GM12878 (cell line): ENCODE measurements around the gene MAD2L1BP. TPM values are rescaled to one million over a fixed set of nuclear protein-coding genes. Genes with fewer than 3 reads are reported as not detected.
A peak's percentile ranks its signal among the peaks of the same experiment; 100 is the strongest.

Experiments used
- ATAC-seq: fragments of 200-7000 bp; cut with Tn5 transposase; 3 replicates; pipeline ENCODE4 v1.9.1; 2020; ENCODE audit warnings: mild to moderate bottlenecking, moderate library complexity
- BruUV-seq: library from RNA; stranded (reverse); fragments of 400-500 nt; replicated peaks from 2 replicates; lab custom pipeline; 2021; lab: Mats Ljungman, UMichigan
- CTCF ChIA-PET: fragments of 300-600 bp; sonication (Branson Sonifier 250); formaldehyde crosslinking; extraction: SDS; loops from one replicate; lab custom pipeline; 2021; ENCODE audit warnings: inconsistent platforms; lab: Yijun Ruan, JAX
- POLR2A ChIA-PET: fragments of 350-600 bp; formaldehyde crosslinking; extraction: SDS; loops from one replicate; lab custom pipeline; 2021; ENCODE audit warnings: inconsistent platforms; lab: Charles Lee
- RAD21 ChIA-PET: fragments of 300-600 bp; sonication (Branson Sonifier 250); formaldehyde crosslinking; loops from one replicate; lab custom pipeline; 2023; ENCODE audit warnings: antibody characterized with exemption; ENCODE audit not compliant: unreplicated experiment; lab: Charles Lee
- SMC1A ChIA-PET: fragments of 300-600 bp; sonication (Branson Sonifier 250); formaldehyde crosslinking; loops from one replicate; lab custom pipeline; 2023; ENCODE audit not compliant: unreplicated experiment, uncharacterized antibody; lab: Charles Lee
- DNase-seq: peaks from one replicate; pipeline ENCODE4 v3.0.0-alpha.2; 2011; ENCODE audit warnings: low read depth, low spot score
- FAIRE-seq: peaks from 3 replicates; lab custom pipeline; 2011; peaks lifted over from hg19 to GRCh38; lab: Jason Lieb, UNC
- H2AFZ ChIP-seq: 2 replicates; pipeline ENCODE4 v1.6.0; 2011; ENCODE audit warnings: low read depth, low read length, control low read depth; ENCODE audit not compliant: control insufficient read depth
- H3K27ac ChIP-seq: 2 replicates; pipeline ENCODE4 v1.5.1; 2011; ENCODE audit warnings: control low read depth; ENCODE audit not compliant: control insufficient read depth, insufficient read depth
- H3K27me3 ChIP-seq, 2 experiments: replicated peaks in 1 of 2; 2 replicates each; pipeline versions ENCODE4 v1.6.0 to v1.6.1; 2011; ENCODE audit warnings: low read length in 1 of 2; ENCODE audit not compliant: control insufficient read depth in 2 of 2, insufficient read depth in 2 of 2
- H3K36me3 ChIP-seq, 2 experiments: 2 replicates each; pipeline ENCODE4 v1.5.1; 2011; ENCODE audit warnings: low read length in 1 of 2; ENCODE audit not compliant: control insufficient read depth in 2 of 2, insufficient read depth in 2 of 2
- H3K4me1 ChIP-seq: 2 replicates; pipeline ENCODE4 v1.6.1; 2011; ENCODE audit warnings: mild to moderate bottlenecking, low read length, moderate library complexity, mixed read lengths; ENCODE audit not compliant: control insufficient read depth, insufficient read depth
- H3K4me2 ChIP-seq: 2 replicates; pipeline ENCODE4 v1.6.0; 2011; ENCODE audit warnings: control low read depth; ENCODE audit not compliant: control insufficient read depth, insufficient read depth
- H3K4me3 ChIP-seq: fragments of 200-600 bp; sonication (generic); 2 replicates; pipeline ENCODE4 v1.5.1; 2016
- H3K79me2 ChIP-seq: 2 replicates; pipeline ENCODE4 v1.6.0; 2011; ENCODE audit warnings: low read length; ENCODE audit not compliant: control insufficient read depth, insufficient read depth
- H3K9ac ChIP-seq: 2 replicates; pipeline ENCODE4 v1.8.0; 2011; ENCODE audit warnings: low read length, control low read depth, mixed read lengths; ENCODE audit not compliant: control insufficient read depth, insufficient read depth
- H3K9me3 ChIP-seq: replicated peaks from 3 replicates; pipeline ENCODE4 v1.5.1; 2011; ENCODE audit warnings: mild to moderate bottlenecking, low read length; ENCODE audit not compliant: control insufficient read depth, insufficient read depth
- H4K20me1 ChIP-seq: 2 replicates; pipeline ENCODE4 v1.6.0; 2011; ENCODE audit not compliant: control insufficient read depth, insufficient read depth
- ETV6 ChIP-seq, 2 experiments: fragments of 450-650 bp in 1 of 2; IDR thresholded peaks in 1 of 2; conservative IDR thresholded peaks in 1 of 2; 2 replicates each; pipeline ENCODE4 v1.6.1; 2014; ENCODE audit warnings: antibody characterized with exemption in 1 of 2, borderline replicate concordance in 1 of 2, low read depth in 1 of 2, mild to moderate bottlenecking in 1 of 2, moderate library complexity in 1 of 2
- EZH2 ChIP-seq: IDR thresholded peaks from 2 replicates; pipeline ENCODE4 v1.6.1; 2012; ENCODE audit warnings: low read depth, mild to moderate bottlenecking, control low read depth, inconsistent platforms, low read length, borderline replicate concordance; ENCODE audit not compliant: control insufficient read depth
- HDGF ChIP-seq: fragments of 450-650 bp; IDR thresholded peaks from 2 replicates; pipeline ENCODE4 v1.6.1; 2016; ENCODE audit warnings: antibody characterized with exemption
- NBN ChIP-seq: fragments of 450-650 bp; IDR thresholded peaks from 2 replicates; pipeline ENCODE4 v1.6.1; 2016
- SPI1 ChIP-seq: IDR thresholded peaks from 2 replicates; pipeline ENCODE4 v1.6.1; 2011; ENCODE audit warnings: low read depth, mild to moderate bottlenecking, low read length, moderate library complexity, borderline replicate concordance; ENCODE audit not compliant: insufficient read depth
- WGBS: methylation state at CpG from one replicate; pipeline ENCODE4 v1.1.6; 2016; ENCODE audit warnings: low lambda C conversion rate; ENCODE audit not compliant: insufficient replicate concordance, insufficient coverage; ENCODE audit errors: missing lambda C conversion rate; 5-methylcytosine and 5-hydroxymethylcytosine counted together
- in situ Hi-C: fragments of 300-500 bp; cut with MboI; formaldehyde crosslinking; loops from 9 replicates; pipeline ENCODE4 v1.14.3; 2018; ENCODE audit warnings: mixed read lengths
- intact Hi-C: fragments of 100-400 bp; cut with micrococcal nuclease; formaldehyde crosslinking; loops from one replicate; pipeline ENCODE4 v1.14.2; 2022; ENCODE audit not compliant: unreplicated experiment
- polyA plus RNA-seq, 11 experiments: library from polyadenylated mRNA; depleted of rRNA in 4 of 11; unstranded in 6 of 11; stranded (reverse) in 5 of 11; fragments of >200 nt; fragmentation: Nextera tagmentation in 4 of 11; fragmentation: Illumina TruSeq in 1 of 11; extraction: Ambion mirVana in 4 of 11; extraction: Trizol in 1 of 11; gene quantifications; 1 replicate in 1 of 11; 2 replicates in 10 of 11; pipeline versions ENCODE4 v1.2.1 to v1.2.3, GENCODE V29; 2011 to 2016; ENCODE audit warnings: inconsistent platforms in 2 of 11, missing spikeins in 2 of 11, low read depth in 1 of 11
- total RNA-seq, 4 experiments: library from RNA; depleted of rRNA in 3 of 4; stranded (reverse); fragments of >200 nt in 3 of 4; fragmentation: Illumina TruSeq in 1 of 4; extraction: Trizol in 1 of 4; gene quantifications; 2 replicates each; pipeline versions ENCODE4 v1.2.1 to v1.2.3, GENCODE V29; 2013 to 2021
- TF ChIP-seq, protein P1 (sequence below): fragments of 150-350 bp; IDR thresholded peaks from 2 replicates; pipeline ENCODE4 v1.6.1; 2014; ENCODE audit warnings: mild to moderate bottlenecking, low read depth, low read length

Gene MAD2L1BP
- total and polyA plus RNA-seq, 10 of the 15 experiments (the other 5 are each of a cell fraction or from before 2014, with no cell fraction given): 39.2 to 155 (median 60.3) TPM

DNA sequence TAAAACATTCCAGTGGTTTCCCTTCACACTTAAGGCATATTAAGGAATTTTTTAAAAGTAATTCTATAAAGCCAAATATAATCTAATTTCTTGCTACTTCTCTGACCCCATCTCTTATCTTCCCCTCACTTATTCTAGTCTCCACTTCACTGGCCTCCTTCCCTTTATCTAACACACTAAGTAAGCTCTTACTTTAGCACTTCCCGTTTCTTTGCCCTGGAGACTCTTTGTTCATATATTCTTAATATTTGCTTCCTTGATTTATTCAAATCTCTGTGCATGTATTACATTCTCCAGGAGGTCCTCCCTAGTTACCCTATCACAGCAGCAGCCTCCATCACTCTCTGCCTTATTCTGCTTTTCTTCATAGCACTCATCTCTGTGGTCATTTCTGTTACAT lies 26.8 kb upstream of the MAD2L1BP start:
- ATAC-seq (no peak), DNase-seq (no peak), FAIRE-seq (no peak)
- Histone ChIP-seq H3K27me3 (no peaks in the 10 kb centered on the region), H3K36me3 (peaks cover 12 to 39% of the 10 kb centered on the region in 2 experiments), H4K20me1 (no peaks in the 10 kb centered on the region), H2AFZ (no peak overlapping the region), H3K27ac (no peak overlapping the region), H3K79me2 (no peaks in the 10 kb centered on the region), H3K9me3 (no peaks in the 10 kb centered on the region), H3K4me2 (no peak overlapping the region), H3K9ac (no peak overlapping the region), H3K4me1 (no peaks in the 10 kb centered on the region), H3K4me3 (no peak overlapping the region)
- 21% methylated on average over 1 of the region's 1 CpG for WGBS
- CTCF ChIA-PET: interaction anchor here (0.7 to 4.7 kb wide), 33 partner anchors 7 to 705 kb away, joined by 3 to 42 read pairs (median 5); partner anchors contain the start of genes GTPBP2, MRPS18A, POLH and XPO5
- BruUV-seq: no TSS peak
- POLR2A ChIA-PET: interaction anchor here (0.6 to 1.1 kb wide), 2 partner anchors 72 to 162 kb away, joined by 3 to 5 read pairs; no protein-coding TSS in a partner anchor
- SMC1A ChIA-PET: interaction anchor here (0.8 to 1.6 kb wide), 7 partner anchors 11 to 160 kb away, joined by 3 to 6 read pairs (median 4); no protein-coding TSS in a partner anchor
- TF ChIP-seq ETV6 (conservative IDR thresholded peaks at IDR 0.05 in 1 of 2, IDR thresholded peaks at IDR 0.05 in 1 of 2; ENCODE audit: borderline replicate concordance in 1 of 2, low read depth in 1 of 2) (no peak), HDGF (no peak), SPI1 (peak; percentile 21; the same call in 1 of the 2 replicates), NBN (no peak), EZH2 (no peak)
- TF ChIP-seq, protein P1, sequence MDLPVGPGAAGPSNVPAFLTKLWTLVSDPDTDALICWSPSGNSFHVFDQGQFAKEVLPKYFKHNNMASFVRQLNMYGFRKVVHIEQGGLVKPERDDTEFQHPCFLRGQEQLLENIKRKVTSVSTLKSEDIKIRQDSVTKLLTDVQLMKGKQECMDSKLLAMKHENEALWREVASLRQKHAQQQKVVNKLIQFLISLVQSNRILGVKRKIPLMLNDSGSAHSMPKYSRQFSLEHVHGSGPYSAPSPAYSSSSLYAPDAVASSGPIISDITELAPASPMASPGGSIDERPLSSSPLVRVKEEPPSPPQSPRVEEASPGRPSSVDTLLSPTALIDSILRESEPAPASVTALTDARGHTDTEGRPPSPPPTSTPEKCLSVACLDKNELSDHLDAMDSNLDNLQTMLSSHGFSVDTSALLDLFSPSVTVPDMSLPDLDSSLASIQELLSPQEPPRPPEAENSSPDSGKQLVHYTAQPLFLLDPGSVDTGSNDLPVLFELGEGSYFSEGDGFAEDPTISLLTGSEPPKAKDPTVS: no peak
- intact Hi-C loops (loop anchor here (1.0 kb wide), 1 partner anchor 470 kb away; no protein-coding TSS in a partner anchor), in situ Hi-C loops (no loop called here)
- RAD21 ChIA-PET: interaction anchor here (0.7 to 1.4 kb wide), 5 partner anchors 18 to 470 kb away, joined by 3 to 5 read pairs (median 3); no protein-coding TSS in a partner anchor
